SK-N-SH treated with all-trans-retinoic acid at 6 μM for 48 hours (cell line): Measurements from ENCODE around the gene CLCN3.
A peak's percentile ranks its signal among the peaks of the same experiment; 100 is the strongest.

Experiments used
- ATAC-seq: fragments of 200-7000 bp; cut with Tn5 transposase; 3 replicates; pipeline ENCODE4 v1.9.1; 2020; ENCODE audit warnings: mild to moderate bottlenecking, moderate library complexity
- CREB5 ChIP-seq: fragments of 250-450 bp; sonication (Bioruptor Pico); IDR thresholded peaks from 2 replicates; pipeline ENCODE4 v1.5.1; 2020; ENCODE audit warnings: low read depth, mild to moderate bottlenecking, moderate library complexity
- CSDC2 ChIP-seq: fragments of 250-450 bp; sonication (Bioruptor Pico); IDR thresholded peaks from 2 replicates; pipeline ENCODE4 v1.5.0; 2020; ENCODE audit warnings: mild to moderate bottlenecking, moderate library complexity
- ESRRG ChIP-seq: fragments of 250-450 bp; sonication (Bioruptor Pico); IDR thresholded peaks from 2 replicates; pipeline ENCODE4 v1.6.1; 2021; ENCODE audit warnings: mild to moderate bottlenecking
- GLIS3 ChIP-seq: fragments of 250-450 bp; sonication (Bioruptor Pico); IDR thresholded peaks from 2 replicates; pipeline ENCODE4 v1.5.0; 2020; ENCODE audit warnings: mild to moderate bottlenecking, moderate library complexity
- ISL1 ChIP-seq: fragments of 250-450 bp; sonication (Bioruptor Pico); IDR thresholded peaks from 2 replicates; pipeline ENCODE4 v2.1.2; 2022; ENCODE audit warnings: mild to moderate bottlenecking, moderate library complexity
- OSR1 ChIP-seq: fragments of 250-450 bp; sonication (Bioruptor Pico); IDR thresholded peaks from 2 replicates; pipeline ENCODE4 v1.8.0; 2022; ENCODE audit warnings: moderate library complexity, mild to moderate bottlenecking, inconsistent platforms
- PPARA ChIP-seq: fragments of 250-450 bp; sonication (Bioruptor Pico); IDR thresholded peaks from 2 replicates; pipeline ENCODE4 v1.5.0; 2020; ENCODE audit warnings: mild to moderate bottlenecking, borderline replicate concordance
- RARB ChIP-seq: fragments of 250-450 bp; sonication (Bioruptor Pico); IDR thresholded peaks from 2 replicates; pipeline ENCODE4 v1.8.0; 2021; ENCODE audit warnings: mild to moderate bottlenecking, moderate library complexity
- SNAI2 ChIP-seq: fragments of 250-450 bp; sonication (Bioruptor Pico); IDR thresholded peaks from 2 replicates; pipeline ENCODE4 v1.5.0; 2020; ENCODE audit warnings: mild to moderate bottlenecking, moderate library complexity
- TCF4 ChIP-seq: fragments of 250-450 bp; sonication (Bioruptor Pico); IDR thresholded peaks from 2 replicates; pipeline ENCODE4 v1.8.0; 2021; ENCODE audit warnings: mild to moderate bottlenecking, moderate library complexity, borderline replicate concordance
- TOX ChIP-seq: fragments of 250-450 bp; sonication (Bioruptor Pico); IDR thresholded peaks from 2 replicates; pipeline ENCODE4 v1.8.0; 2021; ENCODE audit warnings: mild to moderate bottlenecking, moderate library complexity, borderline replicate concordance
- ZFP3 ChIP-seq: fragments of 250-450 bp; sonication (Bioruptor Pico); IDR thresholded peaks from 2 replicates; pipeline ENCODE4 v1.5.0; 2020; ENCODE audit warnings: mild to moderate bottlenecking, moderate library complexity
- ZFP30 ChIP-seq: fragments of 450-650 bp; formaldehyde crosslinking; IDR thresholded peaks from 2 replicates; pipeline ENCODE4 v1.5.0; 2022; ENCODE audit warnings: mild to moderate bottlenecking, moderate library complexity
- ZNF565 ChIP-seq: fragments of 450-650 bp; formaldehyde crosslinking; conservative IDR thresholded peaks from 2 replicates; pipeline ENCODE4 v1.5.0; 2020; ENCODE audit warnings: low read depth, mild to moderate bottlenecking, moderate library complexity
- ZNF8 ChIP-seq: fragments of 450-650 bp; formaldehyde crosslinking; IDR thresholded peaks from 2 replicates; pipeline ENCODE4 v1.5.0; 2020; ENCODE audit warnings: mild to moderate bottlenecking, moderate library complexity
- TF ChIP-seq, protein P1 (sequence below): fragments of 250-450 bp; sonication (Bioruptor Pico); IDR thresholded peaks from 2 replicates; pipeline ENCODE4 v1.5.0; 2020; ENCODE audit warnings: mild to moderate bottlenecking, moderate library complexity
- TF ChIP-seq, protein P2 (sequence below): fragments of 250-450 bp; sonication (Bioruptor Pico); IDR thresholded peaks from 2 replicates; pipeline ENCODE4 v1.8.0; 2021; ENCODE audit warnings: low read depth, mild to moderate bottlenecking, moderate library complexity, borderline replicate concordance
- TF ChIP-seq, protein P3 (sequence below): fragments of 250-450 bp; sonication (Bioruptor Pico); IDR thresholded peaks from 2 replicates; pipeline ENCODE4 v1.5.1; 2021; ENCODE audit warnings: mild to moderate bottlenecking, moderate library complexity
- TF ChIP-seq, protein P4 (sequence below): fragments of 250-450 bp; sonication (Bioruptor Pico); IDR thresholded peaks from 2 replicates; pipeline ENCODE4 v1.8.0; 2020; ENCODE audit warnings: mild to moderate bottlenecking, moderate library complexity, borderline replicate concordance

CLCN3 gene

DNA sequence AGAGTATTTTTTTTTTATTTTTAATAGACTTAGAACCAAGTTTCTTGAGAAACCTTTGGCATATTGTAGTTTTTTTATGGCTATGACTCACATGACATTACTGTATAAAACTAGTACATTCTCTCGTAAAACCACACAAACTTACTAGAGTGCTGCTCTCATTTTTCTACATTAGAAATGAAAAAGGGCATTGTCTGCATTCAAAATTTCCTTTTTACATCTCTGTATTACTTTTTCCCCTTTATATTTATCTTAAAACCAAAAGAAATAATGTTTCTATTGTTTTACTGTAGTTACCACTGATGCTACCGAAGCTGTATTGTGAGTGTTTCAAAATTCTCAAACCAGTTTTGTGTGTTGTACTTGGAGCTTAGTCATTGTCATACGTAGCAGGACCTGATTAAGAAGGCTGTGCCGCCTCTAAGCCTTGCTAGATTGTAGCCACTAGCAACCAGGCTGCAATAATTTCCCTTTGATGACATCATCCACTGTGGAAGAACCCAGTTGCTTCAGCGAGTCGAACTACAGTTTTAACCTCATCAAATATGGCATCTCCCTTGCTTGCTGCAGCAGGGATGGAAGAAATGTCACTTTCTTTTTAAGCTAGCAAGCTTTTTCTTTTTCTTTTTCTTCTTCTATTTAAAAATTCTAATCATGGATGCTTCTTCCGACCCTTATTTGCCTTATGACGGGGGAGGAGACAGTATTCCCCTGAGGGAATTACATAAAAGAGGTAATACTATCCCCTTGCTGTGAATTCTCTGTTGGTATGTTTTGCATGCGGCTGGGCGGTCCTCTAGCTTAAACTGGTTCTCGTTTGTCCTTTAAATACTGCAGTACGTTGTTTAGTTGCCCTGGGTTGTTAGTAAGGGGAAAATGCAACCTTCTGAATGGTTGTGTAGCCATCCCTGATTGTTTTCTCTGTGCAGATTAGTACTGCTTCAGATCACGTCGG lies 39.6 kb downstream of the CLCN3 start:
- peak; percentile 93 for ATAC-seq
- TF ChIP-seq PPARA (CRISPR knock-in tag): peak; percentile 61; the same call in 1 of the 2 replicates
- peak; percentile 21; the same call in 1 of the 2 replicates for TF ChIP-seq TCF4
- TF ChIP-seq GLIS3 (CRISPR knock-in tag): no peak
- TF ChIP-seq CREB5 (CRISPR knock-in tag): peak; percentile 61; the same call in 1 of the 2 replicates
- TF ChIP-seq TOX: no peak
- TF ChIP-seq CSDC2 (CRISPR knock-in tag): 0 out of 2 replicates have a peak, but pooled peaks have one; percentile 15
- TF ChIP-seq ZNF8 (CRISPR knock-in tag): peak; percentile 8; the same call in 1 of the 2 replicates
- TF ChIP-seq, protein P1, sequence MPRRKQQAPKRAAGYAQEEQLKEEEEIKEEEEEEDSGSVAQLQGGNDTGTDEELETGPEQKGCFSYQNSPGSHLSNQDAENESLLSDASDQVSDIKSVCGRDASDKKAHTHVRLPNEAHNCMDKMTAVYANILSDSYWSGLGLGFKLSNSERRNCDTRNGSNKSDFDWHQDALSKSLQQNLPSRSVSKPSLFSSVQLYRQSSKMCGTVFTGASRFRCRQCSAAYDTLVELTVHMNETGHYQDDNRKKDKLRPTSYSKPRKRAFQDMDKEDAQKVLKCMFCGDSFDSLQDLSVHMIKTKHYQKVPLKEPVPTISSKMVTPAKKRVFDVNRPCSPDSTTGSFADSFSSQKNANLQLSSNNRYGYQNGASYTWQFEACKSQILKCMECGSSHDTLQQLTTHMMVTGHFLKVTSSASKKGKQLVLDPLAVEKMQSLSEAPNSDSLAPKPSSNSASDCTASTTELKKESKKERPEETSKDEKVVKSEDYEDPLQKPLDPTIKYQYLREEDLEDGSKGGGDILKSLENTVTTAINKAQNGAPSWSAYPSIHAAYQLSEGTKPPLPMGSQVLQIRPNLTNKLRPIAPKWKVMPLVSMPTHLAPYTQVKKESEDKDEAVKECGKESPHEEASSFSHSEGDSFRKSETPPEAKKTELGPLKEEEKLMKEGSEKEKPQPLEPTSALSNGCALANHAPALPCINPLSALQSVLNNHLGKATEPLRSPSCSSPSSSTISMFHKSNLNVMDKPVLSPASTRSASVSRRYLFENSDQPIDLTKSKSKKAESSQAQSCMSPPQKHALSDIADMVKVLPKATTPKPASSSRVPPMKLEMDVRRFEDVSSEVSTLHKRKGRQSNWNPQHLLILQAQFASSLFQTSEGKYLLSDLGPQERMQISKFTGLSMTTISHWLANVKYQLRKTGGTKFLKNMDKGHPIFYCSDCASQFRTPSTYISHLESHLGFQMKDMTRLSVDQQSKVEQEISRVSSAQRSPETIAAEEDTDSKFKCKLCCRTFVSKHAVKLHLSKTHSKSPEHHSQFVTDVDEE (CRISPR knock-in tag): 0 out of 2 replicates have a peak, but pooled peaks have one; percentile 23
- peak; percentile 36; the same call in 1 of the 2 replicates for TF ChIP-seq ISL1 (CRISPR knock-in tag)
- TF ChIP-seq, protein P2, sequence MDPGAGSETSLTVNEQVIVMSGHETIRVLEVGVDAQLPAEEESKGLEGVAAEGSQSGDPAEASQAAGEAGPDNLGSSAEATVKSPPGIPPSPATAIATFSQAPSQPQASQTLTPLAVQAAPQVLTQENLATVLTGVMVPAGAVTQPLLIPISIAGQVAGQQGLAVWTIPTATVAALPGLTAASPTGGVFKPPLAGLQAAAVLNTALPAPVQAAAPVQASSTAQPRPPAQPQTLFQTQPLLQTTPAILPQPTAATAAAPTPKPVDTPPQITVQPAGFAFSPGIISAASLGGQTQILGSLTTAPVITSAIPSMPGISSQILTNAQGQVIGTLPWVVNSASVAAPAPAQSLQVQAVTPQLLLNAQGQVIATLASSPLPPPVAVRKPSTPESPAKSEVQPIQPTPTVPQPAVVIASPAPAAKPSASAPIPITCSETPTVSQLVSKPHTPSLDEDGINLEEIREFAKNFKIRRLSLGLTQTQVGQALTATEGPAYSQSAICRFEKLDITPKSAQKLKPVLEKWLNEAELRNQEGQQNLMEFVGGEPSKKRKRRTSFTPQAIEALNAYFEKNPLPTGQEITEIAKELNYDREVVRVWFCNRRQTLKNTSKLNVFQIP (CRISPR knock-in tag): no peak
- TF ChIP-seq, protein P3, sequence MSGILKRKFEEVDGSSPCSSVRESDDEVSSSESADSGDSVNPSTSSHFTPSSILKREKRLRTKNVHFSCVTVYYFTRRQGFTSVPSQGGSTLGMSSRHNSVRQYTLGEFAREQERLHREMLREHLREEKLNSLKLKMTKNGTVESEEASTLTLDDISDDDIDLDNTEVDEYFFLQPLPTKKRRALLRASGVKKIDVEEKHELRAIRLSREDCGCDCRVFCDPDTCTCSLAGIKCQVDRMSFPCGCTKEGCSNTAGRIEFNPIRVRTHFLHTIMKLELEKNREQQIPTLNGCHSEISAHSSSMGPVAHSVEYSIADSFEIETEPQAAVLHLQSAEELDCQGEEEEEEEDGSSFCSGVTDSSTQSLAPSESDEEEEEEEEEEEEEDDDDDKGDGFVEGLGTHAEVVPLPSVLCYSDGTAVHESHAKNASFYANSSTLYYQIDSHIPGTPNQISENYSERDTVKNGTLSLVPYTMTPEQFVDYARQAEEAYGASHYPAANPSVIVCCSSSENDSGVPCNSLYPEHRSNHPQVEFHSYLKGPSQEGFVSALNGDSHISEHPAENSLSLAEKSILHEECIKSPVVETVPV (CRISPR knock-in tag): 0 out of 2 replicates have a peak, but pooled peaks have one; percentile 59
- TF ChIP-seq, protein P4, sequence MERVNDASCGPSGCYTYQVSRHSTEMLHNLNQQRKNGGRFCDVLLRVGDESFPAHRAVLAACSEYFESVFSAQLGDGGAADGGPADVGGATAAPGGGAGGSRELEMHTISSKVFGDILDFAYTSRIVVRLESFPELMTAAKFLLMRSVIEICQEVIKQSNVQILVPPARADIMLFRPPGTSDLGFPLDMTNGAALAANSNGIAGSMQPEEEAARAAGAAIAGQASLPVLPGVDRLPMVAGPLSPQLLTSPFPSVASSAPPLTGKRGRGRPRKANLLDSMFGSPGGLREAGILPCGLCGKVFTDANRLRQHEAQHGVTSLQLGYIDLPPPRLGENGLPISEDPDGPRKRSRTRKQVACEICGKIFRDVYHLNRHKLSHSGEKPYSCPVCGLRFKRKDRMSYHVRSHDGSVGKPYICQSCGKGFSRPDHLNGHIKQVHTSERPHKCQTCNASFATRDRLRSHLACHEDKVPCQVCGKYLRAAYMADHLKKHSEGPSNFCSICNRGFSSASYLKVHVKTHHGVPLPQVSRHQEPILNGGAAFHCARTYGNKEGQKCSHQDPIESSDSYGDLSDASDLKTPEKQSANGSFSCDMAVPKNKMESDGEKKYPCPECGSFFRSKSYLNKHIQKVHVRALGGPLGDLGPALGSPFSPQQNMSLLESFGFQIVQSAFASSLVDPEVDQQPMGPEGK: no peak

DNA sequence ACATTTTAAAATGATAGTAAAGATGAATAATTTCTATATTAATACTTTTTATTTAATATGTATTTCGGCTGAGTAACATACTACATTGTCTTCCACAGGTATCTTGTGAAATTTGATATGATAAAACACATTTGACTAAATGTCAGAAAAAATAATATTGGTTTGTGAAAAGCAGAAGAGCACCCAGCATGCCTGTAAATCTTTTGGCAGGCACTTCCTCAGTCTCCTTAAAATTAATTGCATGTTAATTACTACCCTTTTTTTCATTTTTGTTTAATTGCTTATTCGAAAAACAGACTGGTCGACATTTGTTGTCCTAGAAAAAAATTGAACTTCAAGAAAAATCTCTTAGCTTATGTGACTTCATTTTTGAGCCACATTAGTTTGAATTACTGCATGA lies 40.6 kb downstream of the CLCN3 start:
- no peak for ATAC-seq
- no peak for TF ChIP-seq ZFP30 (CRISPR knock-in tag)
- TF ChIP-seq, protein P3 (CRISPR knock-in tag): no peak
- no peak for TF ChIP-seq RARB (CRISPR knock-in tag)
- TF ChIP-seq, protein P2 (CRISPR knock-in tag): no peak
- TF ChIP-seq ZFP3 (CRISPR knock-in tag): no peak
- TF ChIP-seq, protein P1 (CRISPR knock-in tag): no peak
- TF ChIP-seq ZNF565 (CRISPR knock-in tag): no peak
- TF ChIP-seq TCF4: no peak
- no peak for TF ChIP-seq GLIS3 (CRISPR knock-in tag)
- no peak for TF ChIP-seq ISL1 (CRISPR knock-in tag)
- no peak for TF ChIP-seq CREB5 (CRISPR knock-in tag)
- TF ChIP-seq SNAI2 (CRISPR knock-in tag): no peak
- no peak for TF ChIP-seq PPARA (CRISPR knock-in tag)
- no peak for TF ChIP-seq OSR1
- TF ChIP-seq ESRRG (CRISPR knock-in tag): no peak
